Measurements from ENCODE around the gene MED27. TPM values are rescaled to one million over a fixed set of nuclear protein-coding genes. Genes with fewer than 3 reads are reported as not detected.

MED27 gene
- polyA plus RNA-seq, 1 experiment: 36.9 TPM

GRCh38 chr9:131864531-131864930 is 215.1 kb downstream of the MED27 start:
- no peak for DNase-seq (ENCODE audit: low read depth)
- TF ChIP-seq, protein P1, sequence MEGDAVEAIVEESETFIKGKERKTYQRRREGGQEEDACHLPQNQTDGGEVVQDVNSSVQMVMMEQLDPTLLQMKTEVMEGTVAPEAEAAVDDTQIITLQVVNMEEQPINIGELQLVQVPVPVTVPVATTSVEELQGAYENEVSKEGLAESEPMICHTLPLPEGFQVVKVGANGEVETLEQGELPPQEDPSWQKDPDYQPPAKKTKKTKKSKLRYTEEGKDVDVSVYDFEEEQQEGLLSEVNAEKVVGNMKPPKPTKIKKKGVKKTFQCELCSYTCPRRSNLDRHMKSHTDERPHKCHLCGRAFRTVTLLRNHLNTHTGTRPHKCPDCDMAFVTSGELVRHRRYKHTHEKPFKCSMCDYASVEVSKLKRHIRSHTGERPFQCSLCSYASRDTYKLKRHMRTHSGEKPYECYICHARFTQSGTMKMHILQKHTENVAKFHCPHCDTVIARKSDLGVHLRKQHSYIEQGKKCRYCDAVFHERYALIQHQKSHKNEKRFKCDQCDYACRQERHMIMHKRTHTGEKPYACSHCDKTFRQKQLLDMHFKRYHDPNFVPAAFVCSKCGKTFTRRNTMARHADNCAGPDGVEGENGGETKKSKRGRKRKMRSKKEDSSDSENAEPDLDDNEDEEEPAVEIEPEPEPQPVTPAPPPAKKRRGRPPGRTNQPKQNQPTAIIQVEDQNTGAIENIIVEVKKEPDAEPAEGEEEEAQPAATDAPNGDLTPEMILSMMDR (IDR thresholded peaks at IDR 0.05; ENCODE audit: insufficient read depth, low read depth, low read length): no peak
- Histone ChIP-seq H3K27me3 (ENCODE audit: control insufficient read depth, insufficient read depth, low read length) (no peaks in the 10 kb centered on the region), H3K4me3 (ENCODE audit: low read depth, low read length) (no peak overlapping the region), H3K36me3 (ENCODE audit: control insufficient read depth, insufficient read depth, low read length) (peaks cover 6% of the 10 kb centered on the region)
- ChIA-PET CTCF (no interaction called here), POLR2A (no interaction called here)

DNA sequence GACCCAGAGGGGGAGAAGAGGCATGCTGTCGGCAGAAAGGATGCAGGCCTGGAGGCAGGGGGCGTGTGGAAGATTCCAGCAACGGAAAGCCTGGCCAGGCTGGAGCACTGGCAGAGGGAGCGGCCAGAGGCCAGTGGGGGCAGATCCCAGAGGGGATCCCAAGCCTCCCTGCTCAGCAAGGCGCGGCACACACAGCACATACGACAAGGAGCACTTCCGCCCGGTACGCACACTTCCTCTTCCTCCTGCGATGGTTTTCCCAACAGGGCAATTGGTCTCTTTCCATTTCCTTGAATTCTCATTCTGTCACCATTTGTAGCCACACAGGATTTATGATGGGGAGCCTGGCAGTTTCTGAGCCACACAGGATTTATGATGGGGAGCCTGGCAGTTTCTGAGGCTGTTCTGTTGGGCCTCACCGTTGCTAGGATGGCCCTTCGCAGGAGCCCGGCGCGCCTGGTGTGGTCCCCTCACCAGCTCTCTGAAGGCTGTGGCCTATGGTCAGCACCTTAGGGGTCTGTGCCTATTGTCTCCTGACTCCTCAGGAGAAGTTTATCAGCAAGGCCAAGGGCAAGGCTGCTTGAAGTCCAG is 216.3 kb downstream of the MED27 start:
- no peak for DNase-seq (ENCODE audit: low read depth)

DNA sequence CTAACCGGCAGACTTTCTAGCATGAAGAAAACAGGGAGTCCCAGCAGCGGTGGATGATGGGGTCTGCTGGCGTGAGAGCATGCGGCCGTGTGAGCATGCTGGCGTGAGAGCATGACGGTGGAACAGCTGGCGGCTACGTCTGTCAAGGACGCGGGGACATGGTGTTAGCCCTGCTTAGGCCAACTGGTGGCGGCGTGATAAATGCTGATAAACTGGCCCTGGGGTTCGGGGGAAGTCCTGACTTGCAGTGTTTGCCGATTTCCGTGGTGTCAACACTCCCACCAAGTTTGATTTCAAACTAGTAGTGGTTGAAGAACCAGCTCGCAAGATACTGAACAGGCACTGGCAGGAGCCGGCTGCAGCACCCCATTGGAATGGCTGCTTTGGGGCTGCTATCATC is 217.4 kb downstream of the MED27 start:
- no peak overlapping the region for H3K4me3 ChIP-seq (ENCODE audit: low read depth, low read length)
- H3K27me3 ChIP-seq (ENCODE audit: control insufficient read depth, insufficient read depth, low read length): no peaks in the 10 kb centered on the region
- TF ChIP-seq, protein P1 (IDR thresholded peaks at IDR 0.05; ENCODE audit: insufficient read depth, low read depth, low read length): no peak
- POLR2A ChIA-PET: no interaction called here
- CTCF ChIA-PET: interaction anchor here (0.6 to 1.0 kb wide), 2 partner anchors 264 to 410 kb away, joined by 3 to 5 read pairs; no protein-coding TSS in a partner anchor
- peaks cover 7% of the 10 kb centered on the region for H3K36me3 ChIP-seq (ENCODE audit: control insufficient read depth, insufficient read depth, low read length)
- no peak for DNase-seq (ENCODE audit: low read depth)

More for the DNA sequence above, 216.3 kb downstream of the MED27 start:
- CTCF ChIA-PET: no interaction called here
- H3K27me3 ChIP-seq (ENCODE audit: control insufficient read depth, insufficient read depth, low read length): no peaks in the 10 kb centered on the region
- POLR2A ChIA-PET: no interaction called here
- TF ChIP-seq, protein P1 (IDR thresholded peaks at IDR 0.05; ENCODE audit: insufficient read depth, low read depth, low read length): no peak
- peaks cover 7% of the 10 kb centered on the region for H3K36me3 ChIP-seq (ENCODE audit: control insufficient read depth, insufficient read depth, low read length)
- H3K4me3 ChIP-seq (ENCODE audit: low read depth, low read length): no peak overlapping the region

DNA sequence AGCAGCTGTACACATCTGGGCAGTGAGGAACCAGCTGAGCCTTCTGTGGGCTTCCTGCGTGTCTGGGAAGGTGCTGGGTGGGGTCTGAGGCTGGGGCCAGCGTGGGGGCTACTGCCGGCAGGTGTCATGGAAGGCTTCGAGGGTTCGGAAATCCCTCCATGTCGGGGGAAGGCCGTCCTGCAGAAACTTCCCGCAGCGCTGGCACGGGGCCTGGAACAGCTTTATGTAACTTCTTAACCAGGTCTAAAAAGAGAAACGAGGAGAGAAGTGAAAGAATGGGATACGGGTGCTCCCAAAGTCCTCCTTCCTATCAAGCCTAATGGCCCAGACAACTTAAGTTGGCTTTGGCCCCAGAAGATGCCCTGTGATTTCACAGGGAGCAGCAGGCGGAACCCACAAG is 219.2 kb downstream of the MED27 start:
- DNase-seq (ENCODE audit: low read depth): no peak
- POLR2A ChIA-PET: no interaction called here
- peaks cover 7% of the 10 kb centered on the region for H3K36me3 ChIP-seq (ENCODE audit: control insufficient read depth, insufficient read depth, low read length)
- TF ChIP-seq, protein P1 (IDR thresholded peaks at IDR 0.05; ENCODE audit: insufficient read depth, low read depth, low read length): no peak
- CTCF ChIA-PET: no interaction called here
- H3K27me3 ChIP-seq (ENCODE audit: control insufficient read depth, insufficient read depth, low read length): no peaks in the 10 kb centered on the region
- no peak overlapping the region for H3K4me3 ChIP-seq (ENCODE audit: low read depth, low read length)

GRCh38 chr9:131858147-131858546 is 221.5 kb downstream of the MED27 start:
- ChIA-PET CTCF (no interaction called here), POLR2A (no interaction called here)
- Histone ChIP-seq H3K36me3 (ENCODE audit: control insufficient read depth, insufficient read depth, low read length) (peaks cover 7% of the 10 kb centered on the region), H3K27me3 (ENCODE audit: control insufficient read depth, insufficient read depth, low read length) (no peaks in the 10 kb centered on the region), H3K4me3 (ENCODE audit: low read depth, low read length) (no peak overlapping the region)
- DNase-seq (ENCODE audit: low read depth): no peak
- TF ChIP-seq, protein P1 (IDR thresholded peaks at IDR 0.05; ENCODE audit: insufficient read depth, low read depth, low read length): no peak
